GM21576 (cell line): ENCODE results near the gene S100A1.

Experiments
- ATAC-seq: cut with Tn5 transposase; IDR thresholded peaks from one replicate; pipeline ENCODE4 v1.9.1; 2021; ENCODE audit warnings: mild to moderate bottlenecking, moderate library complexity; ENCODE audit not compliant: unreplicated experiment

The S100A1 gene

GRCh38 chr1:153610334-153610733 is 17.9 kb upstream of the S100A1 start:
- ATAC-seq = no peak

- ATAC-seq = no peak
Observed at GRCh38 chr1:153610811-153611301, 17.4 kb upstream of the S100A1 start.

DNA sequence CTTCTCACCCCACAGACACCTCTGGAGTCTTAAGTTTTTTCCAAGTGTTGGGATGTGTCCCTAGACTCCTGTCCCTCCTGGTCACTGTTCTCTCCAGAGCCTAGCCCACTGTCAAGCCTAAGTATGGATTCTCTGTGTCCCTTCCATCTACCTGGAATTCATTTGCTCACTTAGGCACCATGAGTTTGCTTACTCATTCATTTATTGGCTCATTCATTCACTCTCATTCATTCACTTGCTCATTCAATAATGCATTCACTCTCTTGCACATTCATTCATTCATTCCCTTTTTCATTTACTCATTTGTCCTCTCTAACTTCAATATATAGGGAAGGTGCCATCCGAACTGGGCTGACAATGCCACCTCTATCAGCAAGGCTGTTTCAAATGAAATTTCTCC is 16.9 kb upstream of the S100A1 start:
- no peak for ATAC-seq

DNA sequence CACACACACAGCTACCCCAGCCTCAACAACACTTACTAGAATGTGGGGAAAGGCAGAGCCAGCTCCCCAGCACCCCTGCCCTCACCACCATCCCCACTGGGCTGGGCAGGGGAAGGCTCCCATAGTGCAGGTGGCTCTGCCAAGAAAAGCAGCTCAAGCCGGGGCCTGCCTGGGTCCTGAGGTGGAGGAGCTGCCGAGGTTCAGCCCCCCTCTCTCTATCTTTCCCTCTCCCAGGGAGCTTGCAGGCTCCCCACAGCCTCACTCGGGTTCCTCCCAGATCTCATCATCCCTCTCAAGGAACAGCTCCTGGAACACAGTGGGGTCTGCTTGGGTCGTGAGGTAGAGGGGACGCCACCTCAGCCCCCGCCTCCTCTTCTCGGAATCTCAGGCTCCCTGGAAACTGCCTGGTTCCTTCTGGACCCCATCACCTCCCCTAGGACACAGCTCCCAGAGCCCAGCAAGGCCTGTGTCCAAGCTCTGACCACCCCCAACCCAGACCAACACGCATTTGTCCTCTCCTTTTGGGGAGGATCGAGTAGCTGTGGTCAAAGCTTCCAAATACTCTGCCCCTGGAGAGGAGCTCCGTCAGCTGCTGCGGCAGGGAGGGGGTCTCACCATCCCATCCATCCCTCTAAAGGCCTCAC is 16.0 kb upstream of the S100A1 start:
- no peak for ATAC-seq

DNA sequence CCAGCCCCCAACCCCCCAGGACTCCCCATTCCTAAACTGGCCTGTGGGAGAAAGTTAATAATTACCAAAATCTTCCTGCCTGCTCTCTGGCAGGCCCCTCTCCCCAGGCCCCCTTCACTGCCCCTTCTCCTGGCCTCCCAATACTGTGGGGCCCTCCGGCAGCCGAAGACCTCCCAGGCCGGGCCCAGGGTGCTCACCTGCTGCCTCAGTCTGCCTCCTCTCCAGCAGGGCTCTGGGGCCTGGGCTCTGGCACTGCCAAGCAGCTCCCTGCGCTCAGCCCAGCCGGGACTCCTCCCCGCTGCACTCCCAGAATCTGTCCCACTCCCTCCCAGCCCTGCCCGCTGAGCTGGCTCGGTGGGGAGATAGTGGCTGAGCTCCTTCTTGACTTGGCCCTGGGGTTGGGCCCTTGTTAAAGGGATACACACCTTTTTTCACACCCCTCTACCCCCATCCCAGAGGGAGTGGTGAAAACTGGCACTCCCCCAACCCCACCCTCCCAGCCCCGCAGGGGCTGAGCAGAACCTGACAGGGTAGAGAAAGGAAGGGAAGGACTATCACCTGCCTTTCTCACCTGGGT is 15.4 kb upstream of the S100A1 start, which contains the start of gene S100A16:
Gene S100A16 (minus strand): TSS at position 383 of the 577 bp plus-strand sequence. CDS start 4,986 bp downstream, outside the sequence.
- no peak for ATAC-seq

DNA sequence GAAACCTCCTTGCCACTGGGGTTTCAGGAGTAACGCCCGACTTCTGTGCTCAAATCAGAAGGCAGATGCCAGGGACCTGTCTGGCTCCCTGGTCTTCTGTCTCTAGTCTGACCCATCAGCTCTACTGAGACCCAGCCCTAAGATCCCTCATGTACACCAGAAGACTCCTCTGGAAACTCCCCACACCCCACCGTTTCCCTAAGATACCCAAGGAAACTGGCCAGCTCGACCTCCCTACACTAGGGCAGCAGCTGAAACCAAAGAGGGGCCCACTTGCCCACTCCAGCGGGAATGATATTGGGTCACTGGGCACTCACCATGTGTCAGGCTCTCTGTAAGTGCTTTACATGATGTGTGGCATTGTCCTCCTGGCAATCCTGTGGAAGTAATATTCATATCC is 14.8 kb upstream of the S100A1 start:
- ATAC-seq = no peak

GRCh38 chr1:153614189-153614900 is 13.9 kb upstream of the S100A1 start:
- no peak for ATAC-seq

DNA sequence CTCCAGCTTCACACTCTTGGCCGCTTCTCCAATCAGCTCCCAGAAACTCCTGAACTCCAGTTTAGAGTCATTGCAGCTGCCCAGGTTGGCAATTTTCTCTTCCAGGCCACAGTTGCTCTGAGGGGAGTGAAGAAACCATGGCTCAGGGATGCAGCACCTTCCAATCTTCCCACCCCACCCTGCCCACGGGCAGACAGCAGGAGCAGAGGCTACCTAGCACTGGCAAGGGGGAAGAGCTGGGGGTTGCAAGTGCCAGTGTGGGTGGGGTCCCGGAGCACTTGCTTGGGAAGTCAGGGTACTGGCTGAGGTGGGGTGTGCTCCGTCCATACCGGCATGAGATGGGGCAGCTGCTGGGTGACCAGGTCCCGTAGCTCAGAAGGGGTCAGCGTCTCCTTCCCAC is 13.3 kb upstream of the S100A1 start:
- no peak for ATAC-seq

- no peak for ATAC-seq
Observed at GRCh38 chr1:153615406-153615805, 12.8 kb upstream of the S100A1 start.

DNA sequence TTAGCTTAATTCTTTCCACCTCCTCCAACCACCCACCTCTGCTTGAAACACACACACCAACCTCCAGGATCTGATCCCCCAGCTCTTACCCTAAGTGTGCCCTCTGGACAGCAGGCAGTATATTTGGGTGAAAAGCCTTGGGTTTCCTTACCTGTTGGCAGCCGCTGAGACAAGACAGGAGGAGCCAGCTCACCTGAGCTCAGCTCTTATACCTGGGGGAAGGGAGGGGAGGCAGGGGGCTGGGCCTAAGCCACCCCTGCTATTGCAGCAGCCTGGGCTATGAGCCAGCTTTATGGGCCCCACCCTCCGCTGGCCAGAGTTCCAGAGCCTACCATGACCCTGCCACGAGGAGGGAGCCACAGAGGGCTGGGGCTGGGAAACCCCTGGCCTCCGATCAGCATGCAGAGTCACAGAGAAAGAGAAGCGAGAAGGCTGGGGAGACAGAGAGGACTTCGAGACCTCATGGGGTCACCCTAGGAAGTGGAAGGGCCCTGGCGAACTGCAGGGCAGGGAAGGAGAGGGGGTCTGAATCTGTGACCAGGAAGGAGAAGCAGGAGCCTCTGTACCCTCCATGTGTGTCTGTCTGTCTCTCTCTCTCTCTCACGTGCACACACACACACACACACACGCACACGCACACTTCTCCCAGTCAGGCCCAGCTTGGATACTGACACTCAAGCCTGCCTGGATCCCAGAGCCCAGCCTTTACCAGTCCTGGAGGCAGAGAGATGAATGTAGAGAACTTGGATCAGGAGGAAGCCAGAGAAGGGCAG is 11.9 kb upstream of the S100A1 start, which contains the start of gene S100A14:
Gene S100A14 (minus strand): TSS at position 182 of the 773 bp plus-strand sequence. CDS start 467 bp downstream, outside the sequence.
- ATAC-seq = no peak

DNA sequence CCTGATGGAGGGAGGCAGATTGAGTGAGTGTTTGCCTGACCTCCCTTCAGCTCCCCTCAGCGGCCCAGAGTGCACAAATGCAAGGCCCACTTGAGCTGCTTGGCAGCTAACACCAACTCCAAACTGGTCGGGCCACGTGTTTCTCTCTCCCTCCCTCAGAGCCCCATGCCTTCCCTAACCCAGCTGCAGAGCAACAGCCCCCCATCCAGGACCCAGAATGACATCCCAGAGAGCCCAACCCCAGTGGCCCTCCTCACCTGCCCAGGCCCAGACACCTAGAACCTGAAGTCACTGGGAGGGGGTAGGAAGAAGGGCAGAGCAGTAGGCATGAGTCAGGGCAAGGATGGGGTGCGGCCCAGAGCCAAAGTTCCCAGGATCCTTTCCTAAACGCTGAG is 11.3 kb upstream of the S100A1 start:
- ATAC-seq = no peak

- no peak for ATAC-seq
Observed at GRCh38 chr1:153617663-153618062, 10.6 kb upstream of the S100A1 start.

- no peak for ATAC-seq
Observed at GRCh38 chr1:153619171-153619570, 9.1 kb upstream of the S100A1 start.

GRCh38 chr1:153623101-153623500 is 5.1 kb upstream of the S100A1 start:
- no peak for ATAC-seq

DNA sequence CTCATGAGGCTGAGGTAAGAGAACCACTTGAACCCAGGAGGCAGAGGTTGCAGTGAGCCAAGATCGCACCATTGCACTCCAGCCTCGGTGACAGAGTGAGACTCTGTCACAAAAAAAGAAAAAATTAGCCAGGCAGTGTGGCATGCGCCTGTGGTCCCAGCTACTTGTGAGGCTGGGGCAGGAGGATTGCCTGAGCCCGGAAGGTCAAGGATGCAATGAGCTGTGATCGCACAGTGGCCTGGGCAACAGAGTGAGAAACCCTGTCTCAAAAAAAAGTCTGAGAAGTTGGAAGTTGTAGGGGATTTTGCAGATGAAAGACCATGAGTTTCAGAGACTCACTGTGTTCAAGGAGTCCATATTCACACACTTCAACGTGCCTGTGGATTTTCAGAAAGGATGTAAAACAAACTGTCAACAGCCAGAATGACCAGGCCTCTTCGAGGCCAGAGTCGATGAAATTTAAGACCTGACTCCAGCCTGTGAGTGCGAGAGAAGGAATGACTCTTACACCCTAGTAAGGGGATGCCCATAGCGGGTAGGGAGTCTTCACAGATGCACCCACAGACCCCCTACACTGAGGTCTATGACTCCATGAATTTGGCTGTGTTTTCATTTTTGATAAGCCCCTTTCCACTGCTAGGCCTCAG is 3.1 kb upstream of the S100A1 start:
- ATAC-seq = no peak

- ATAC-seq = no peak
Observed at GRCh38 chr1:153626477-153626903, 1.7 kb upstream of the S100A1 start.

DNA sequence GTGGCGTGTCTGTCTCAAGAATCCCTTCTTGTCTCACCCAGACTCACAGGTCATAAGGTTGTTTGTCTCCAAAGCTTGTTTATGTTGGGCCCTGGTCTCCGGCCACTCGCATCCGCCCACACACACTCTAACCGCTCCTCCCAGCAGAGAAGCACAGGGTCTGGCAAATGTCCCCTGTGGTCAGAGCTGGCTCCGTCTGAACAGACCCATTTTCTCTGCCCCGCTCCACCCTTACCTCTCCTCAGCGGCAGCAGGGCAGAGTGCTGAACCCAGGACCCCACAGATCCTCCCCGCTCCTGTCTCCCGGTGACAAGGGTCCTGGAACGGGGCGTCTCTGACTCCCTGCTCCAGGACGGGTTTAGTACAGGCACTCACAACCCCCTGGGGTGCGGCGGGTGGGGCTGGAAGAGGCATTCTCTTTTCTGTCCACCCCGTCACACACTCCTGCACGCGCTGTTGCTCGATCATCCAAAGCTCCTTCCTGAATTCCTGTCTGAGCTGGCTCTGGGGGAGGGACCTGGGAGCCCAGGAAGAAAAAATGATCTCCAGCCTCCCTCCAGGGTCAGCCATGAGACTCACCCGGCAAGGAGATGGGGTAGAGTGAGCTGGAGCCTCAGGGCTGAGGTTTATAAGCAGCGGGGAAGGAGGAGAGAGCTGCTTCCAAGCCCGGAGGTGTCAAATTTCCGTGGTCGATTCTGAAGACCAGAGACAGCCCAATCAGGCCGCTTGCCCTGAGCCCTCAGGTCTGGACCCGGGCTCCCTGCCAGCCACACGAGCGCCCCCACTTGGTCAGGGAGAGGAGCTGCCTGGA is 1.1 kb upstream of the S100A1 start, which contains the start of gene S100A13:
Gene S100A13 (minus strand): TSS at position 602 of the 811 bp plus-strand sequence. CDS start 1,033 bp downstream, outside the sequence.
- no peak for ATAC-seq

- ATAC-seq = no peak
Observed at GRCh38 chr1:153628638-153629342, 556 bp downstream of the S100A1 start.

DNA sequence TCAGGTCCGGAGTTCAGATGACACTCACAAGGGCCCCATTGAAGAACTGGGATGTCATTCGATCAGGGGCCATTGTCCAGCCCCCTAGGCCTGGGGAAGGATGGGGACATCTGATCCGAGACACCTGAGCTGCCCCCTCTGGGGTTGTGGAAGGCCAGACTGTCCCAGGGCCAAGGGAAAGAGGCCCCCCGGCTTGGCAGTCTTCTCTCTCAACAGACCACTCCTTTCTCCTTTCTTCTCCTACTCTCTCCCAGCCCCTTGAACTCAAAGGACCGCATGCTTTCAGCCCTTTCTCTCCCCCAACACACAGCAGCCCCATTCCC is 1.1 kb downstream of the S100A1 start:
- no peak for ATAC-seq
